ENCODE data around the gene TMEM134.

Gene TMEM134

DNA sequence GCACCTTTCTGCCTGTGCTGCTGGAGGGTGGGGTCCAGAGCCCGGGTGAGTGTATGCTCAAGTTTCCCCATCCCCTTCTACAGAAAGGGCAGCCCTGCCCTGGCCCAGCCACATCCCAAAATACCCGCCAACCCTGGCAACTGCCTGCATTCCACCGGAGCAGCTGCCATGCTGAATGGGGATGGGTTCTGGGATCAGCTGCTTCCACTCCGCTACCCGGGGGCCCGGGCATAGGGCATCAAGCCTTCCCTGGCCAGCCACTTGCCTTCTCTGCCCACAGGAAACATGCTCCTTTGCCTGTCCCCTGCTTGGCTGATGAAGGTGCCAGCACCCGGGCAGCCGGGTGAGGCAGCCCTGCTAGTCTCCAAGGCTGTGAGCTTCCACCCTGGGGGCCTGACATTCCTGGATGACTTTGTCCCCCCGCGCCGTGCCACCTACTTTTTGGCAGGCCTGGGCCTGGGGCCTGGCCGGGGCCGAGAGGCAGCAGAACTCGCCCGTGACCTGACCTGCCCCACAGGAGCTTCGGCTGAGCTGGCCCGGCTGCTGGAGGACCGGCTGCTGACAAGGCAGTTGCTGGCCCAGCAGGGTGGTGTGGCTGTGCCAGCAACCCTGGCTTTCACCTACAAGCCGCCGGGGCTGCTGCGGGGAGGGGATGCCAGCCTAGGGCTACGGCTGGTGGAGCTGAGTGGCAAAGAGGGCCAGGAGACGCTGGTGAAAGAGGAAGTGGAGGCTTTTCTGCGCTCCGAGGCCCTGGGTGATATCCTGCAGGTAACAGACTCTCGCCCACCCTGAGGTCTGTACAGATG, 50.4 kb downstream of the TMEM134 start:
- DNase-seq = peak in 2 of 42 donors; percentile 5 to 42
- intact Hi-C loops (cut with DNase I) = no loop called here

DNA sequence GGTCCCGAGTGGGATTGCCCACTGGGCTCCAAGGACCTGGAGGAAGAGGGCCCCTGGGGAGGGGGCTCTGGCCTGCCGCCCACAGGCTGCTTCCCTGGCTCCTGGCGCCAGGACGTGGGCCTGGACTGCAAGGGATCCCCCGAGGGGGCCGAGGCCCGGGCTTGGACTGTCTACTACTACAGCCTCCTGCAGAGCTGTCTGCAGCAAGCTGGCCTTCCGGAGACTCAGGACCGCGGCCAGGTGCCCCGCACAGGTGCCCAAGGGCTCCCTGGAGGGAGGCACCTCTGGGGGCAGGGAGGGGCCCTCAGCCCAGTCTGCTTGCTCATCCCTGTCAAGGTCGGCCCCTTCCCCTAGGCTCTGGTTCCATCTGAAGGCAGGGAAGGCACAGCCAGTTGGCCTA, 51.6 kb downstream of the TMEM134 start:
- DNase-seq = peak in 1 of 42 donors; percentile 3
- intact Hi-C loops (cut with DNase I) = no loop called here

GRCh38 chr11:67416416-67417335, 52.4 kb downstream of the TMEM134 start:
- intact Hi-C loops (cut with DNase I) = no loop called here
- DNase-seq = peak in 8 of 42 donors; percentile 42 to 76 (median 62)

DNA sequence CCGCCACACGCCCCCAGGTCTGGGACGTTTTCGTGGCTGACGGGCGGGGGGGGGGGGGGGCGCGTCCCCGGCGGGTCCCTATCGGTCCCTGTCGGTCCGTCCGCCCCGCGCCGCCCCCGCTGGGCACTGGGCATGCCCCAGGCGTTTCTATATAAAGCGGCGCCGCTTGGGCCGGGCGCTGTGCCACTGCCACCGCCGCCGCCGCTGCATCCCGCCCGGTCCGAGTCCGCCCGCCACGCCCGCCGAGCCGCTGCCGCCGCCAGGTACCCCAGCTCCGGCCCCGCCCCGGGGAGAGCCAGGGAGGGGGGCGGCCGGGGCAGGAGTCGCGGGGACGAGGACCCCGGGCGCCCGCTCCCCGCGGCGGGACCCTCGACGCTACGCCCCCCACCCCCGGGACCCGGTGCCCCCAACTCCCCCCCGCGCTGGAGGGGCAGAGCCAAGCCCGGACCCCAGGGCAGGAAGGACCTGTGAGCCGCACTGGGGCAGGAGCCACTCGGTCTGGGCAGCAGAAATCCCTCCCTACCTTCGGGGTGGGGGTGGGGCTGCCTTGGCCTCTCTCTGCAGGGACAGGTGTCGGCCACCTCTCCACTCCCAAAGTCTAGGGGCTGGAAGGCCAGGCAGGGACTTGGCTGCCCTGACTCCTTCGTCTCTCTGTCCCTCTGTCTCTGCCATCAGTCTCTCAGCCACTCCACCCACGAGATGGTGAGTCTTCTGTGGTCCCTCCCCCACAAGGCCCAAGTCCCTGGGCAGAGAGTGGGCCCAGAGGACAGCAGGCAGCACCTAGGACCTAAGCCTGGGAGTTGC, 53.3 kb downstream of the TMEM134 start, which contains the start of gene CARNS1:
Gene CARNS1 (plus strand): TSS at position 178 of the 804 bp plus-strand sequence. CDS start 522 bp downstream, at position 700.
- DNase-seq = peak in 35 of 42 donors; percentile 55 to 91 (median 76)
- intact Hi-C loops (cut with DNase I) = no loop called here

GRCh38 chr11:67413266-67413849, 55.7 kb downstream of the TMEM134 start:
- intact Hi-C loops (cut with DNase I) = no loop called here
- DNase-seq = peak in 2 of 42 donors; percentile 3 to 40

DNA sequence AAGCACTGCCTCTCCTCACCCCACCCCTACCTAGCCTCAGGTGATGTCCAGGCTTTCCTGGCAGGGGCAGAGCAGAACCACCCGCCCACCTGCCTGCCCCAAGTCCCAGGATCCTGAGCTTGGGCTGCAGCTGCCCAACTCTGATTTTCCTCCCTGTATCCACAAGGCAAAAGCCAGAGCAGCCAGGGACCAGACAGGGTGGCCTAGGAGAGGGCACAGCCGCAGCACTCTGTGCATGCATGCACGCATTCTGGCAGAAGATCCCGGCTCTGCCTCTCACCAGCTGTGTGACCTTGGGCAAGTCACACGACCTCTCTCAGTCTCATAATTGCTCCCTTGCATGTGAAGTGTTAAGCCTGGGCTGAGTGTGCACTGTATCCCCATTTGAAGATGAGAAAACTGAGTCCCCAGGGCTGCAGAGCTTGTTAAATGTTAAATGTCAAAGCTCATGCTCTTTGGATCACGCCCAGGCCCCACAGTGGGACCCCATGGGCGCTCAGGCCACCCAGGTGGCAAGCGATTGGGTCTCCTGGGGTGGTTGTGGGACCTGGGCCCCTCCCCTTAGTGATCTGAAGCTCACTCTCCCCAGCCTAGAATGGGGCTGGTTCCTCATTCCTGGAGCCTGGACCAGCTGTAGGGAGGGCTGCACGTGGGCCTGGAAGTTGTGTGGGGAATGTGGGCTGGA, 56.4 kb downstream of the TMEM134 start:
- intact Hi-C loops (cut with DNase I) = no loop called here
- no peak for DNase-seq

DNA sequence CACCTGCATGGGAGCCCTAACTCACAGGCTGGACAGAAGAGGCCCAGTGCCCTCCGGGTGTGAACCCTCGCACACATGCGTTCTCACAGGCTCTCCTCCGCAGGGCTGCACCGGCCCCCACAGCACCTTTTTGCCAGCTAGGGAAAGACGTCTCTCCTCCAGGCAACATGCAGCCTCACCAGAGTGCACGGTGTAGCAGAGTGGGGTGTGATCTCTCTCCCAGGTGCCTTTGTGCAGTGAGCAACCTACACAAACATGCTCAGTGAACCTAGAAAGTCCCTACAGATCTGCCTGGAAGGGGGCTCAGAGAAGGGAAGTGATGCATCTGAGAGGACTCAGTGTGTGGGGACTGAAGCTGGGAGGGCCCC, 57.3 kb downstream of the TMEM134 start:
- peak in 37 of 42 donors; percentile 58 to 94 (median 76) for DNase-seq
- intact Hi-C loops (cut with DNase I) = no loop called here

Data from head of caudate nucleus (tissue), 42 donors.